ENCODE results near the gene BTBD16. TPM values are rescaled to one million over a fixed set of nuclear protein-coding genes. Genes with fewer than 3 reads are reported as not detected.

The BTBD16 gene
- total and polyA plus RNA-seq, 10 of the 15 experiments (the other 5 are each of a cell fraction or from before 2014, with no cell fraction given), result 0.11 TPM; not detected in 9

DNA sequence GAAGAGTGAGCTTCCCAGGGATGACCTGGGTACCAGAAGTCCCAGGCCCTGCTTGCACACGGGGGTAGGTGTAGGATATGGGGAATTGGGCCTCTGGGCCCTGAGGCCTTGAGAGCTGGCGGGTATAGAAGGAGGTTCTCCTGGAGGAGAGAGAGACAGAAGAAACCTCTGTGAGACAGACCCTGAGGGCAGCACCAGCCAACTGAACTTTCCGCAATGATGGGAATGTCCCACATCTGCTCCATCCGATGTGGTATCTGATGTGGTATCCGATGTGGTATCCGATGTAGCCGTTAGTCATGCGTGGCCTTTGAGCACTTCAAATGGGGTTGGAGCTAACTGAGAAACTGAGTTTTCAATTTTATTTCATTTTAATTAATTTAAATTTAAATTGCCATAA is 72.8 kb downstream of the BTBD16 start:
- intact Hi-C loops (cut with micrococcal nuclease; ENCODE audit: unreplicated experiment) (no loop called here), in situ Hi-C loops (cut with MboI) (no loop called here)
- no TSS peak for BruUV-seq (replicated peaks)
- POLR2A ChIA-PET, result no interaction called here
- Histone ChIP-seq H3K9ac (ENCODE audit: control insufficient read depth, insufficient read depth, low read length) (no peak overlapping the region), H3K4me3 (no peak overlapping the region), H3K9me3 (replicated peaks; ENCODE audit: control insufficient read depth, insufficient read depth, low read length) (no peaks in the 10 kb centered on the region), H3K27ac (ENCODE audit: control insufficient read depth, insufficient read depth) (no peak overlapping the region), H3K79me2 (ENCODE audit: control insufficient read depth, insufficient read depth, low read length) (no peaks in the 10 kb centered on the region), H3K4me2 (ENCODE audit: control insufficient read depth, insufficient read depth) (no peak overlapping the region), H3K36me3 (ENCODE audit: control insufficient read depth in 2 of 2, insufficient read depth in 2 of 2, low read length in 1 of 2) (no peaks in the 10 kb centered on the region), H3K27me3 (replicated peaks in 1 of 2; ENCODE audit: control insufficient read depth in 2 of 2, insufficient read depth in 2 of 2, low read length in 1 of 2) (peaks cover 0 to 6% of the 10 kb centered on the region in 2 experiments; a peak in 1 of 4 replicates), H4K20me1 (ENCODE audit: control insufficient read depth, insufficient read depth) (no peaks in the 10 kb centered on the region), H3K4me1 (ENCODE audit: control insufficient read depth, insufficient read depth, low read length) (no peaks in the 10 kb centered on the region; the same call in 1 of the 2 replicates), H2AFZ (ENCODE audit: control insufficient read depth, low read depth, low read length) (no peak overlapping the region)
- ATAC-seq (no peak), FAIRE-seq (no peak), DNase-seq (ENCODE audit: low read depth, low spot score) (no peak)
- WGBS (ENCODE audit: insufficient coverage, insufficient replicate concordance, low lambda C conversion rate, missing lambda C conversion rate), result 61% methylated on average over 8 of the region's 8 CpGs
- no peak for TF ChIP-seq JUND (IDR thresholded peaks at IDR 0.05; ENCODE audit: low read depth, low read length)
- TF ChIP-seq KDM1A (IDR thresholded peaks at IDR 0.05; ENCODE audit: borderline replicate concordance), result no peak
- TF ChIP-seq FOS (IDR thresholded peaks at IDR 0.05; ENCODE audit: borderline replicate concordance, extremely low read depth, insufficient read length), result no peak
- no peak for TF ChIP-seq CBX3 (IDR thresholded peaks at IDR 0.05; ENCODE audit: borderline replicate concordance, low read depth)
- TF ChIP-seq, protein P1, sequence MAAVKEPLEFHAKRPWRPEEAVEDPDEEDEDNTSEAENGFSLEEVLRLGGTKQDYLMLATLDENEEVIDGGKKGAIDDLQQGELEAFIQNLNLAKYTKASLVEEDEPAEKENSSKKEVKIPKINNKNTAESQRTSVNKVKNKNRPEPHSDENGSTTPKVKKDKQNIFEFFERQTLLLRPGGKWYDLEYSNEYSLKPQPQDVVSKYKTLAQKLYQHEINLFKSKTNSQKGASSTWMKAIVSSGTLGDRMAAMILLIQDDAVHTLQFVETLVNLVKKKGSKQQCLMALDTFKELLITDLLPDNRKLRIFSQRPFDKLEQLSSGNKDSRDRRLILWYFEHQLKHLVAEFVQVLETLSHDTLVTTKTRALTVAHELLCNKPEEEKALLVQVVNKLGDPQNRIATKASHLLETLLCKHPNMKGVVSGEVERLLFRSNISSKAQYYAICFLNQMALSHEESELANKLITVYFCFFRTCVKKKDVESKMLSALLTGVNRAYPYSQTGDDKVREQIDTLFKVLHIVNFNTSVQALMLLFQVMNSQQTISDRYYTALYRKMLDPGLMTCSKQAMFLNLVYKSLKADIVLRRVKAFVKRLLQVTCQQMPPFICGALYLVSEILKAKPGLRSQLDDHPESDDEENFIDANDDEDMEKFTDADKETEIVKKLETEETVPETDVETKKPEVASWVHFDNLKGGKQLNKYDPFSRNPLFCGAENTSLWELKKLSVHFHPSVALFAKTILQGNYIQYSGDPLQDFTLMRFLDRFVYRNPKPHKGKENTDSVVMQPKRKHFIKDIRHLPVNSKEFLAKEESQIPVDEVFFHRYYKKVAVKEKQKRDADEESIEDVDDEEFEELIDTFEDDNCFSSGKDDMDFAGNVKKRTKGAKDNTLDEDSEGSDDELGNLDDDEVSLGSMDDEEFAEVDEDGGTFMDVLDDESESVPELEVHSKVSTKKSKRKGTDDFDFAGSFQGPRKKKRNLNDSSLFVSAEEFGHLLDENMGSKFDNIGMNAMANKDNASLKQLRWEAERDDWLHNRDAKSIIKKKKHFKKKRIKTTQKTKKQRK (IDR thresholded peaks at IDR 0.05; ENCODE audit: low read depth, low read length), result no peak
- TF ChIP-seq NFYB (IDR thresholded peaks at IDR 0.05; ENCODE audit: insufficient read depth, low read depth, low read length), result no peak
- TF ChIP-seq CREB1 (IDR thresholded peaks at IDR 0.05; ENCODE audit: low read depth), result no peak
- TF ChIP-seq, protein P2, sequence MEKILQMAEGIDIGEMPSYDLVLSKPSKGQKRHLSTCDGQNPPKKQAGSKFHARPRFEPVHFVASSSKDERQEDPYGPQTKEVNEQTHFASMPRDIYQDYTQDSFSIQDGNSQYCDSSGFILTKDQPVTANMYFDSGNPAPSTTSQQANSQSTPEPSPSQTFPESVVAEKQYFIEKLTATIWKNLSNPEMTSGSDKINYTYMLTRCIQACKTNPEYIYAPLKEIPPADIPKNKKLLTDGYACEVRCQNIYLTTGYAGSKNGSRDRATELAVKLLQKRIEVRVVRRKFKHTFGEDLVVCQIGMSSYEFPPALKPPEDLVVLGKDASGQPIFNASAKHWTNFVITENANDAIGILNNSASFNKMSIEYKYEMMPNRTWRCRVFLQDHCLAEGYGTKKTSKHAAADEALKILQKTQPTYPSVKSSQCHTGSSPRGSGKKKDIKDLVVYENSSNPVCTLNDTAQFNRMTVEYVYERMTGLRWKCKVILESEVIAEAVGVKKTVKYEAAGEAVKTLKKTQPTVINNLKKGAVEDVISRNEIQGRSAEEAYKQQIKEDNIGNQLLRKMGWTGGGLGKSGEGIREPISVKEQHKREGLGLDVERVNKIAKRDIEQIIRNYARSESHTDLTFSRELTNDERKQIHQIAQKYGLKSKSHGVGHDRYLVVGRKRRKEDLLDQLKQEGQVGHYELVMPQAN (conservative IDR thresholded peaks at IDR 0.05), result no peak
- TF ChIP-seq TCF7 (IDR thresholded peaks at IDR 0.05; ENCODE audit: borderline replicate concordance), result no peak
- TF ChIP-seq, protein P3, sequence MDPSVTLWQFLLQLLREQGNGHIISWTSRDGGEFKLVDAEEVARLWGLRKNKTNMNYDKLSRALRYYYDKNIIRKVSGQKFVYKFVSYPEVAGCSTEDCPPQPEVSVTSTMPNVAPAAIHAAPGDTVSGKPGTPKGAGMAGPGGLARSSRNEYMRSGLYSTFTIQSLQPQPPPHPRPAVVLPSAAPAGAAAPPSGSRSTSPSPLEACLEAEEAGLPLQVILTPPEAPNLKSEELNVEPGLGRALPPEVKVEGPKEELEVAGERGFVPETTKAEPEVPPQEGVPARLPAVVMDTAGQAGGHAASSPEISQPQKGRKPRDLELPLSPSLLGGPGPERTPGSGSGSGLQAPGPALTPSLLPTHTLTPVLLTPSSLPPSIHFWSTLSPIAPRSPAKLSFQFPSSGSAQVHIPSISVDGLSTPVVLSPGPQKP (IDR thresholded peaks at IDR 0.05; ENCODE audit: low read depth, low read length), result no peak
- TF ChIP-seq SMAD5 (IDR thresholded peaks at IDR 0.05; ENCODE audit: low read depth), result no peak
- SMC1A ChIA-PET (ENCODE audit: uncharacterized antibody, unreplicated experiment), result interaction anchor here (1.3 to 4.0 kb wide), 3 partner anchors 57 to 91 kb away, joined by 3 to 43 read pairs (median 5); no protein-coding TSS in a partner anchor
- RAD21 ChIA-PET (ENCODE audit: unreplicated experiment), result interaction anchor here (1.1 to 2.2 kb wide), 3 partner anchors 12 to 91 kb away, joined by 3 to 11 read pairs (median 4); no protein-coding TSS in a partner anchor
- CTCF ChIA-PET, result interaction anchor here (1.0 to 4.4 kb wide), 8 partner anchors 9 to 222 kb away, joined by 3 to 91 read pairs (median 5); no protein-coding TSS in a partner anchor
